NCI-H2196 (cell line): ENCODE data around the gene EXOSC7.
"Not testable (repeated sequence)": the region's sequence is repeated elsewhere in the genome, so short reads cannot be mapped to it uniquely, and the experiment has no call there.

Experiments used
- DNase-seq: peaks from one replicate; lab custom pipeline; 2025; ENCODE audit not compliant: unreplicated experiment; lab: John Stamatoyannopoulos, UW

EXOSC7 gene

GRCh38 chr3:44976002-44976815, at the start of gene EXOSC7, which contains the start of gene ZDHHC3:
Gene EXOSC7 (plus strand): TSS chr3:44976244. CDS start chr3:44976278, 34 bp downstream.
Gene ZDHHC3 (minus strand): TSS chr3:44976174. CDS start chr3:44959436, 16,738 bp downstream.
- peak; percentile 62 for DNase-seq

GRCh38 chr3:44926921-44927320, 49.1 kb upstream of the EXOSC7 start:
- no peak for DNase-seq

- DNase-seq: no peak
Measured at GRCh38 chr3:44927371-44927770, 48.7 kb upstream of the EXOSC7 start.

GRCh38 chr3:44929782-44930181, 46.3 kb upstream of the EXOSC7 start:
- no peak for DNase-seq

- no peak for DNase-seq
Measured at GRCh38 chr3:44930911-44931310, 45.1 kb upstream of the EXOSC7 start.

GRCh38 chr3:44931791-44932190, 44.3 kb upstream of the EXOSC7 start:
- DNase-seq: no peak

- DNase-seq: no peak
Measured at GRCh38 chr3:44932271-44932670, 43.8 kb upstream of the EXOSC7 start.

GRCh38 chr3:44932986-44933944, 42.8 kb upstream of the EXOSC7 start:
- no peak for DNase-seq

GRCh38 chr3:44939581-44940036, 36.4 kb upstream of the EXOSC7 start:
- DNase-seq: peak; percentile 14

GRCh38 chr3:44942202-44942921, 33.7 kb upstream of the EXOSC7 start:
- no peak for DNase-seq

GRCh38 chr3:44948239-44948638, 27.8 kb upstream of the EXOSC7 start:
- no peak for DNase-seq

- DNase-seq: not testable (repeated sequence)
Measured at GRCh38 chr3:44949770-44950169, 26.3 kb upstream of the EXOSC7 start.

- no peak for DNase-seq
Measured at GRCh38 chr3:44950275-44950734, 25.7 kb upstream of the EXOSC7 start.

GRCh38 chr3:44952689-44953088, 23.4 kb upstream of the EXOSC7 start:
- no peak for DNase-seq

GRCh38 chr3:44954304-44954703, 21.7 kb upstream of the EXOSC7 start:
- no peak for DNase-seq

GRCh38 chr3:44954962-44955361, 21.1 kb upstream of the EXOSC7 start:
- no peak for DNase-seq

- no peak for DNase-seq
Measured at GRCh38 chr3:44955917-44956316, 20.1 kb upstream of the EXOSC7 start.

GRCh38 chr3:44957986-44958385, 18.1 kb upstream of the EXOSC7 start:
- no peak for DNase-seq

GRCh38 chr3:44958386-44958785, 17.7 kb upstream of the EXOSC7 start:
- no peak for DNase-seq

GRCh38 chr3:44960387-44961026, 15.5 kb upstream of the EXOSC7 start:
- no peak for DNase-seq
